Fibroblast of lung (primary cell): Measurements from ENCODE around the gene OR1L8.

Experiments
- EZH2 ChIP-seq: IDR thresholded peaks from 2 replicates; pipeline ENCODE4 v1.5.1; 2012; ENCODE audit warnings: low read length, control low read depth, mild to moderate bottlenecking; ENCODE audit errors: missing control alignments
- TF ChIP-seq, protein P1 (sequence below), 2 donors: IDR thresholded peaks in 1 of 2; conservative IDR thresholded peaks in 1 of 2; 1 replicate in 1 of 2; 2 replicates in 1 of 2; pipeline ENCODE4 v1.5.1; 2011 to 2012; ENCODE audit warnings: low read length in 2 of 2, control low read depth in 1 of 2, inconsistent platforms in 1 of 2, low read depth in 1 of 2, mild to moderate bottlenecking in 1 of 2

DNA sequence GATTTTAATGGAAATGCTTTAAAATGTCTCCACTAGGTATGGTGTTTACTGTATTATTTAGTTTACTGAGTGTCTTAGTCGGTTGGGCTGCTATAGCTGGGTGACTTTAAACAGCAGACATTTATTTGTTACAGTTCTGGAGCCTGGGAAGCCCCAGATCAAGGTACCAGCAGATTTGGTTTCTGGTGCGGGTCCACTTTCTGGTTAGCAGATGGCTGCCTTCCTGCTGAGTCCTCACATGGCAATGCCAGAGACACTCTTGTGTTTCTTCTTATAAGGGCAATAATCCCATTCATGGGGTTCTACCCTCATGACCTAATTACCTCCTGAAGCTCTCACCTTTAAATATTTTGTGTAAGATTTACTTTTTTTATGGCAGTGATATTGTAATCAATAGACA lies 65.0 kb downstream of the OR1L8 start:
- TF ChIP-seq EZH2: no peak
- TF ChIP-seq, protein P1, sequence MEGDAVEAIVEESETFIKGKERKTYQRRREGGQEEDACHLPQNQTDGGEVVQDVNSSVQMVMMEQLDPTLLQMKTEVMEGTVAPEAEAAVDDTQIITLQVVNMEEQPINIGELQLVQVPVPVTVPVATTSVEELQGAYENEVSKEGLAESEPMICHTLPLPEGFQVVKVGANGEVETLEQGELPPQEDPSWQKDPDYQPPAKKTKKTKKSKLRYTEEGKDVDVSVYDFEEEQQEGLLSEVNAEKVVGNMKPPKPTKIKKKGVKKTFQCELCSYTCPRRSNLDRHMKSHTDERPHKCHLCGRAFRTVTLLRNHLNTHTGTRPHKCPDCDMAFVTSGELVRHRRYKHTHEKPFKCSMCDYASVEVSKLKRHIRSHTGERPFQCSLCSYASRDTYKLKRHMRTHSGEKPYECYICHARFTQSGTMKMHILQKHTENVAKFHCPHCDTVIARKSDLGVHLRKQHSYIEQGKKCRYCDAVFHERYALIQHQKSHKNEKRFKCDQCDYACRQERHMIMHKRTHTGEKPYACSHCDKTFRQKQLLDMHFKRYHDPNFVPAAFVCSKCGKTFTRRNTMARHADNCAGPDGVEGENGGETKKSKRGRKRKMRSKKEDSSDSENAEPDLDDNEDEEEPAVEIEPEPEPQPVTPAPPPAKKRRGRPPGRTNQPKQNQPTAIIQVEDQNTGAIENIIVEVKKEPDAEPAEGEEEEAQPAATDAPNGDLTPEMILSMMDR (conservative IDR thresholded peaks at IDR 0.05 in 1 of 2, IDR thresholded peaks at IDR 0.05 in 1 of 2; ENCODE audit: low read depth in 1 of 2, low read length in 2 of 2): no peak
